Neural cell (in vitro differentiated cells): ENCODE results near the gene PPP2R2D. TPM values are rescaled to one million over a fixed set of nuclear protein-coding genes. Genes with fewer than 3 reads are reported as not detected.

Experiments
- H2AFZ ChIP-seq: fragments of 200-600, 300-800 bp; sonication (generic), shearing (Covaris generic); 2 replicates; pipeline ENCODE4 v1.6.0; 2014; ENCODE audit warnings: low read depth, mild to moderate bottlenecking, antibody characterized with exemption, low read length, moderate library complexity
- H3F3A ChIP-seq: fragments of 200-600 bp; shearing (Covaris generic); 2 replicates; pipeline ENCODE4 v1.6.1; 2016; ENCODE audit warnings: mild to moderate bottlenecking, moderate library complexity, mixed read lengths, antibody characterized with exemption, low read length; ENCODE audit not compliant: insufficient read depth, poor library complexity, severe bottlenecking
- H3K27ac ChIP-seq: fragments of 200-600, 300-800 bp; sonication (generic), shearing (Covaris generic); 2 replicates; pipeline ENCODE4 v1.5.1; 2014; ENCODE audit warnings: mild to moderate bottlenecking, low read length, moderate library complexity
- H3K27me3 ChIP-seq: fragments of 300-800, 200-600 bp; sonication (generic), shearing (Covaris generic); 2 replicates; pipeline ENCODE4 v1.6.0; 2014; ENCODE audit warnings: mild to moderate bottlenecking, low read depth, low read length, moderate library complexity; ENCODE audit not compliant: insufficient read depth
- H3K36me3 ChIP-seq: fragments of 300-800, 200-600 bp; sonication (generic), shearing (Covaris generic); 2 replicates; pipeline ENCODE4 v1.5.1; 2014; ENCODE audit warnings: mild to moderate bottlenecking, antibody characterized with exemption, low read length, moderate library complexity; ENCODE audit not compliant: insufficient read depth
- H3K4me2 ChIP-seq: fragments of 300-800, 200-600 bp; sonication (generic), shearing (Covaris generic); 2 replicates; pipeline ENCODE4 v1.6.0; 2014; ENCODE audit warnings: mild to moderate bottlenecking, low read length
- H3K4me3 ChIP-seq: fragments of 300-800, 200-600 bp; sonication (generic), shearing (Covaris generic); 2 replicates; pipeline ENCODE4 v1.5.1; 2014; ENCODE audit warnings: mild to moderate bottlenecking, low read length, moderate library complexity
- H3K79me2 ChIP-seq: fragments of 200-600 bp; shearing (Covaris generic); replicated peaks from 2 replicates; pipeline ENCODE4 v1.6.0; 2014; ENCODE audit warnings: mild to moderate bottlenecking, low read length, moderate library complexity; ENCODE audit not compliant: insufficient read depth
- H3K9ac ChIP-seq: fragments of 300-800, 200-600 bp; sonication (generic), shearing (Covaris generic); 2 replicates; pipeline ENCODE4 v1.6.1; 2016; ENCODE audit warnings: mild to moderate bottlenecking, low read length, mixed read lengths
- H3K9me2 ChIP-seq: fragments of 200-600 bp; shearing (Covaris generic); 2 replicates; pipeline ENCODE4 v1.6.1; 2016; ENCODE audit warnings: mild to moderate bottlenecking, low read length, mixed read lengths; ENCODE audit not compliant: insufficient read depth
- H3K9me3 ChIP-seq: fragments of 200-600, 300-800 bp; sonication (generic), shearing (Covaris generic); 2 replicates; pipeline ENCODE4 v1.6.1; 2016; ENCODE audit warnings: mild to moderate bottlenecking, mixed run types, low read length, moderate library complexity, mixed read lengths
- H4K20me1 ChIP-seq: fragments of 200-600 bp; shearing (Covaris generic); 2 replicates; pipeline ENCODE4 v1.6.1; 2016; ENCODE audit warnings: mild to moderate bottlenecking, mixed run types; ENCODE audit not compliant: insufficient read depth
- CTCF ChIP-seq: fragments of 450-650 bp; IDR thresholded peaks from 2 replicates; pipeline ENCODE4 v1.5.1; 2014; ENCODE audit warnings: antibody characterized with exemption, mild to moderate bottlenecking, moderate library complexity; ENCODE audit not compliant: poor library complexity, severe bottlenecking
- EP300 ChIP-seq: fragments of 450-650 bp; conservative IDR thresholded peaks from 2 replicates; pipeline ENCODE4 v1.6.1; 2014; ENCODE audit warnings: antibody characterized with exemption, mild to moderate bottlenecking, moderate library complexity; ENCODE audit not compliant: poor library complexity, severe bottlenecking
- EZH2 ChIP-seq: fragments of 200-600, 300-800 bp; shearing (Covaris generic), sonication (generic); IDR thresholded peaks from 2 replicates; pipeline ENCODE4 v1.6.1; 2014; ENCODE audit warnings: antibody characterized with exemption, low read length, borderline replicate concordance, mild to moderate bottlenecking; ENCODE audit not compliant: insufficient read depth, poor library complexity, severe bottlenecking
- MXI1 ChIP-seq: fragments of 450-650 bp; conservative IDR thresholded peaks from 2 replicates; pipeline ENCODE4 v1.6.1; 2014; ENCODE audit warnings: antibody characterized with exemption, mild to moderate bottlenecking; ENCODE audit not compliant: poor library complexity, severe bottlenecking
- POLR2AphosphoS5 ChIP-seq: IDR thresholded peaks from 2 replicates; pipeline ENCODE4 v1.6.1; 2012
- RAD21 ChIP-seq: fragments of 450-650 bp; conservative IDR thresholded peaks from 2 replicates; pipeline ENCODE4 v1.6.1; 2014; ENCODE audit warnings: antibody characterized with exemption, mild to moderate bottlenecking, moderate library complexity
- REST ChIP-seq: IDR thresholded peaks from 2 replicates; pipeline ENCODE4 v1.6.1; 2012; ENCODE audit warnings: borderline replicate concordance
- SMC3 ChIP-seq: fragments of 450-650 bp; conservative IDR thresholded peaks from 2 replicates; pipeline ENCODE4 v1.6.1; 2014; ENCODE audit warnings: antibody characterized with exemption, mild to moderate bottlenecking, moderate library complexity; ENCODE audit not compliant: poor library complexity
- TAF1 ChIP-seq: IDR thresholded peaks from 2 replicates; pipeline ENCODE4 v1.6.1; 2012; ENCODE audit warnings: low read depth
- polyA plus RNA-seq: library from polyadenylated mRNA; depleted of rRNA; stranded (reverse); fragments of >200 nt; gene quantifications from 2 replicates; pipeline ENCODE4 v1.2.3, GENCODE V29; 2014

The PPP2R2D gene
- polyA plus RNA-seq, 1 donor from 2014 or later: 71.7 TPM

- Histone ChIP-seq H3K27ac (no peak overlapping the region), H3F3A (no peaks in the 10 kb centered on the region), H2AFZ (no peak overlapping the region), H3K4me3 (no peak overlapping the region), H3K36me3 (no peaks in the 10 kb centered on the region), H4K20me1 (no peaks in the 10 kb centered on the region), H3K79me2 (no peaks in the 10 kb centered on the region), H3K9me3 (no peaks in the 10 kb centered on the region), H3K9ac (no peak overlapping the region), H3K4me2 (no peak overlapping the region), H3K27me3 (no peaks in the 10 kb centered on the region), H3K9me2 (no peaks in the 10 kb centered on the region)
- TF ChIP-seq RAD21 (no peak), MXI1 (no peak), CTCF (no peak), REST (no peak), POLR2AphosphoS5 (no peak), SMC3 (no peak), TAF1 (no peak), EP300 (no peak), EZH2 (no peak)
Observed at GRCh38 chr10:131872011-131872826, 28.6 kb upstream of the PPP2R2D start.

- Histone ChIP-seq H3K79me2 (no peaks in the 10 kb centered on the region), H3K9ac (no peak overlapping the region), H4K20me1 (no peaks in the 10 kb centered on the region), H3K9me3 (no peaks in the 10 kb centered on the region), H3K36me3 (no peaks in the 10 kb centered on the region), H3F3A (no peaks in the 10 kb centered on the region), H2AFZ (no peak overlapping the region), H3K9me2 (no peaks in the 10 kb centered on the region), H3K27ac (no peak overlapping the region), H3K4me3 (no peak overlapping the region), H3K27me3 (no peaks in the 10 kb centered on the region), H3K4me2 (no peak overlapping the region)
- TF ChIP-seq SMC3: no peak
- no peak for TF ChIP-seq EP300
- no peak for TF ChIP-seq RAD21
- TF ChIP-seq POLR2AphosphoS5: no peak
Observed at GRCh38 chr10:131872827-131873375, 27.9 kb upstream of the PPP2R2D start.
